D721Med (cell line): ENCODE data around the gene NXPE3.
"Not testable (repeated sequence)": the region's sequence is repeated elsewhere in the genome, so short reads cannot be mapped to it uniquely, and the experiment has no call there.

Experiments used
- DNase-seq: peaks from one replicate; pipeline ENCODE4 v3.0.0; 2011; ENCODE audit warnings: low spot score; ENCODE audit not compliant: insufficient read length
- FAIRE-seq: peaks from 2 replicates; lab custom pipeline; 2011; peaks lifted over from hg19 to GRCh38; lab: Jason Lieb, UNC
- TF ChIP-seq, protein P1 (sequence below): IDR thresholded peaks from 2 replicates; pipeline ENCODE4 v1.5.1; 2012; ENCODE audit warnings: mild to moderate bottlenecking, control low read depth; ENCODE audit not compliant: insufficient read depth; ENCODE audit errors: missing control alignments

NXPE3 gene

DNA sequence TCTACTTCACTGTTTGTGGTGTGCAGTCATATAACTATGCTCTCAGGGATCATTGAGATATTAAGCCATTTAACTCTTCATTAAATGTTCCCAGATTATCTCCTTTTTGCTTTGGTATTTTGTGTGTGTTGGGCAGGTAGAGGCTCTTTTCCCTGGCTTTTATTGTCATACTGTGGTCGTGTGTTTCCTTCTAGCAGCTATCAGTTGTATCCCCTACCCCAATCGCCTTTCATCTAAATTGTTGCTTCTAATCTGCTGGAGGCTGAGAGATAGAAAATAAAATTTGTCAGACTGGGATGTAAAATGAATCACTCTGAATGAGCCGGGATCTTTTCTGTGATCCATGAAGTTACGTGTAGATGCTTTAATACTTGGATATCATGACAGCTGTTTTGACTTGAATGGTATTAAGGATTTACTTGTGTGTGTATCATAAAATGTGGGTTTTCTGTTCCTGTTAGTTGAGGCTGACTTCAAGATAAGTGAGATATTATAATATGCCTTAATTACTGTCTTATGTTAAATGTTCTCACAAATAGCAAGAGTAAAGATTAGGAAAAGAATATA is 79.5 kb downstream of the NXPE3 start:
- DNase-seq (no peak), FAIRE-seq (no peak)
- TF ChIP-seq, protein P1, sequence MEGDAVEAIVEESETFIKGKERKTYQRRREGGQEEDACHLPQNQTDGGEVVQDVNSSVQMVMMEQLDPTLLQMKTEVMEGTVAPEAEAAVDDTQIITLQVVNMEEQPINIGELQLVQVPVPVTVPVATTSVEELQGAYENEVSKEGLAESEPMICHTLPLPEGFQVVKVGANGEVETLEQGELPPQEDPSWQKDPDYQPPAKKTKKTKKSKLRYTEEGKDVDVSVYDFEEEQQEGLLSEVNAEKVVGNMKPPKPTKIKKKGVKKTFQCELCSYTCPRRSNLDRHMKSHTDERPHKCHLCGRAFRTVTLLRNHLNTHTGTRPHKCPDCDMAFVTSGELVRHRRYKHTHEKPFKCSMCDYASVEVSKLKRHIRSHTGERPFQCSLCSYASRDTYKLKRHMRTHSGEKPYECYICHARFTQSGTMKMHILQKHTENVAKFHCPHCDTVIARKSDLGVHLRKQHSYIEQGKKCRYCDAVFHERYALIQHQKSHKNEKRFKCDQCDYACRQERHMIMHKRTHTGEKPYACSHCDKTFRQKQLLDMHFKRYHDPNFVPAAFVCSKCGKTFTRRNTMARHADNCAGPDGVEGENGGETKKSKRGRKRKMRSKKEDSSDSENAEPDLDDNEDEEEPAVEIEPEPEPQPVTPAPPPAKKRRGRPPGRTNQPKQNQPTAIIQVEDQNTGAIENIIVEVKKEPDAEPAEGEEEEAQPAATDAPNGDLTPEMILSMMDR, result no peak

DNA sequence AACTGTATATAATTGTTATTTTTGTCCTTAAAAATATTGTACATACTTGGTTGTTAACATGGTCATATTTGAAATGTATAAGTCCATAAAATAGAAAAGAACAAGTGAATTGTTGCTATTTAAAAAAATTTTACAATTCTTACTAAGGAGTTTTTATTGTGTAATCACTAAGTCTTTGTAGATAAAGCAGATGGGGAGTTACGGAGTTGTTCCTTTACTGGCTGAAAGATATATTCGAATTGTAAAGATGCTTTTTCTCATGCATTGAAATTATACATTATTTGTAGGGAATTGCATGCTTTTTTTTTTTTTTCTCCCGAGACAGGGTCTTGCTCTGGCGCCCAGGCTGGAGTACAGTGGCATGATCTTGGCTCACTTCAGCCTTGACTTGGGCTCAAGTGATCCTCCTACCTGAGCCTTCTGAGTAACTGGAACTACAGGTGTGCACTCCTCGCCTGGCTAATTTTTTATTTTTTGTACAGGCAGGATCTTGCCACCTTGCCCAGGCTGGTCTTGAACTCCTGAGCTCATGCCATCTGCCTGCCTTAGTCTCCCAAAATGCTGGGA is 81.0 kb downstream of the NXPE3 start:
- DNase-seq, result no peak
- no peak for FAIRE-seq
- TF ChIP-seq, protein P1, result no peak

DNA sequence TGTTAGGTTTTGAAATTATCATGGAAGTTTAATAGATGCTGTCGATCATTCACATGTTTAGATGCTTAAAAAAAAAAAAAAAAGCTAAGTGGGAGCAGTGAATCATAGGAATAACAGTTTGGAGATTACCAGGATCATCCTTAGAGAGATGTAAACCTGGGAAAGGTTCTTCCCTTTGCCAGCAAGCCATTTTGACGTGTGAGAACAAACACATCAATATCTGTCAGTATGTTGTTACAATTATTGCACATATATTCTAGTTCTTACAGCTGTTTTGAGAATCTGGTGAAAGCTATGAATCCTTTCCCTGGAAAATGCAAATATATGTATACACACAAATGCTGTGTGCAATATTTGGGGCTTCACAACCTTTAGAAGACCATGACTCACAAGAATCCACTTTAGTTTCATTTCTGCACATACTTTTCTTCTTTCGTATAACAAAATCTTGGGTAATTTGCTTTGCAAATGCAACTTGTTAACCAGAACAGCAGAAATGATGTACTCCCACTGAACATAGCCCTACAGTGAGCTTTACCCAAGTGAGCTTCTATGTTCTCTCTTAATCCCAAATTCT is 82.3 kb downstream of the NXPE3 start:
- FAIRE-seq, result no peak
- TF ChIP-seq, protein P1, result no peak
- DNase-seq, result no peak

DNA sequence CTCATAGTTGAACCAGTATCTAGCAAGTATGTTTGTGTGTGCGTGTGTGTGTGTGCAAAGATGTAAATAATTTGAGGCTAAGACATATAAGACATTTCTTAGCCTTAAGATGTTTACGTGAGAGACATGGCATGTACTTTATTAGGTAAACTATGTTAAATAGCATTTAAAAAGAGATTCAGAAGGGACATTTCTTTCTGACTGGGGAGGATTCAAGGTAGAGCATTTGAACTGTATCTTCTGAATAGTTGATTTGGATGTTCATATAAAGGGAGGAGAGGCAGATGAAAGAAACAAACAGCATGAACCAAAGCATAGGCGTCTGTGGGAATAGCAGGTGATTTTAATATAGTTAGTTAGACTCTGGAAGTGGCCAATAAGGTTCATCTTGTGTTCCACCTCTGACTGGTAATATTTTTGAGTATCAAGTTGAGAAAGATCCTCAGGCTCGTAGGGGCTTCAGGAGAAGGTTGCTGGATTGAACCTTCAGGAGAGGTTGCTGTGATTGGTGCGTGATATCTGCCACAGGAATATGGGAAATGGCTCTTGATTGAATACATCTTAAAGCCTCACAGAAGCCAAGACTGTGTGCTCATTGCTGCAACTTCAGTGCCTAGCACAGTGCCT is 82.9 kb downstream of the NXPE3 start:
- FAIRE-seq, result no peak
- TF ChIP-seq, protein P1, result no peak

DNA sequence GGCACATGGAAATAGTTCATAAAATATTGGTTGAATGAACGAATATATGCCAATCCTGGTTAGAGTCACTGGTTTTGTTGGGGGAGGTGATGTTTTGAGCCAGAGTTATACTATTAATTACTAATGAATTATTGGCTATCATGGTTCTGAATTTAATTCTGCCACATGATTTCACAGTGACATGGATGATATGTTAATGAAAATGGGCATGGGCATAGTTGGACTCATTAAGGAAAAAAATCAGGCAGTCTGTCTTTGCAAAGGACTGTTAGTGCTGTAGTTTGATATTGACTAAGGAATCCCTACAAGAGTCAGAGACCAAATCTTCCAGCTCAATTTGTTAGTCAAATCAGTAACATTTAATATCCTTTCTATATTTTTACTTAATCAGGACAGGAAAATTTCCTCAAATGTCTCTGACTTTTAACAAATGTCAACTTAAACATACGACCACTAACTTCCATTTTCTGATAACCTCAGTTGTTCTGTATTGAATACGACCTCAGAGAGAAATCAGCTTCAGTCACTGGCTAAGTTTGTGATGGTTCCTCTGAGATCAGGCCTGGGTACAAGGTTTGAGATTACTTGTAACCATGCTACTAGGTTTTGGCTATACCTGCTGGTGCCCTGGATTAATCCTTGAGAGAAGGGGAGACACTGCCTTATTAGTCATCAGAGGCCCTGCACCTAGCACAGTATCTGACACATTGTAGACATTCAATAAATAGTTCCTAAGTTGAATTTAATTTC is 83.6 kb downstream of the NXPE3 start:
- no peak for DNase-seq
- TF ChIP-seq, protein P1, result no peak
- FAIRE-seq, result no peak

More for the DNA sequence above, 82.9 kb downstream of the NXPE3 start:
- no peak for DNase-seq

DNA sequence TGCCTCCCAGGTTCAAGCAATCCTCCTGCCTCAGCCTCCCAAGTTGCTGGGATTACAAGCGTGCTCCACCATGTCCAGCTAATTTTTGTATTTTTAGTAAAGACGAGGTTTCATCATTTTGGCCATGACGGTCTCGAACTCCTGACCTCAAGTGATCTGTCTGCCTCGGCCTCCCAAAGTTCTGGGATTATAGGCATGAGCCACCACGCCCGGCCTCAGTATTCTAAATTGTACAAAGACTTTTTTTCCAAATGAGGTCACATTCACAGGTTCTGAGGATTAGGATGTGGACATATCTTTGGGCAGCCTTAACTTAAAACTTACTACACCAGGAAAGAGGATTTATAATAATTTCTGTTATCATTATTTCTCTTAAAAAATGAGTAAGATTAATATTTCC is 85.9 kb downstream of the NXPE3 start:
- not testable (repeated sequence) for DNase-seq, FAIRE-seq

DNA sequence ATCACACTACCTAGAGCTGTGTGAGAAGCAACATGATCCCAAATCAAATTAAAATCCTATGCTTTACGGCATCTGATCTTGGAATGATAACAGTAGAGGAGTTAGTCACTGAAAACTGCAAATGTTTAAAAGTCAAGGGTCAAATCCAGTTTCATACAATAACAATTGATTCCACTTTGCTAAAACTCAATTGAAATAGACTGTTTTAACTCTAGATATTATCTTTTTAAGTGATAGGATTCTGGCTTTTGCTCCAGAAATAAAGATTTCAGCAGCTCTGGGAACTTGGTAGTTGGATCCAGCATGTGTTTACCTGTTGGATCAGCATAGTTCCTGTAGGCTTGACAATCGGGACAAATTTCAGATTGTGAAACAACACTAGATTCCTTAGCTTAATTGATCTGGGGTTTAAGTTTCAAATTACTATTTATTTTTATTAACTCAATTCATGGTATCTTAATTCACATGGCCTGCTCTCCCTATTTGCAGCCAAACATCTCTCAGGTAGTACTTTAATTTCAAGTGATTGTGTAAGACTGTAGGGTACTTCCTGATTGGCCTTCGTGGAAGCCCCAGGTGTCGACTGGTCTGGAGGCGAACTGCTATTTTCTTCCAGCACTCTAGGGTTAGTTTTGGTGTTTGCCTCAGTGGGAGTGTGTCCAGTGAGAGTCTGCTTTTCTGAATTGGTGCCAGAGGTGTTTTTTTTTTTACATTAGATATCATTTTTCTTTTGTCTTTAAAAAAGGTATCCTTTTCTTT is 86.9 kb downstream of the NXPE3 start:
- no peak for DNase-seq
- no peak for FAIRE-seq
- TF ChIP-seq, protein P1, result no peak
